Smooth muscle cell (in vitro differentiated cells): ENCODE data around the gene PTBP3. TPM values are rescaled to one million over a fixed set of nuclear protein-coding genes. Genes with fewer than 3 reads are reported as not detected.

Experiments used
- DNase-seq: peaks from one replicate; lab custom pipeline; 2025; ENCODE audit not compliant: unreplicated experiment; lab: John Stamatoyannopoulos, UW
- H2AFZ ChIP-seq: fragments of 200-600 bp; sonication (generic); 2 replicates; pipeline ENCODE4 v1.6.0; 2016; ENCODE audit warnings: antibody characterized with exemption, low read depth, mild to moderate bottlenecking
- H3F3A ChIP-seq: fragments of 200-600 bp; sonication (generic); 2 replicates; pipeline ENCODE4 v1.6.0; 2017; ENCODE audit warnings: antibody characterized with exemption, low read depth
- H3K27ac ChIP-seq: fragments of 200-600 bp; sonication (generic); 2 replicates; pipeline ENCODE4 v1.5.1; 2016; ENCODE audit warnings: low read depth, mild to moderate bottlenecking
- H3K27me3 ChIP-seq: fragments of 200-600 bp; sonication (generic); 2 replicates; pipeline ENCODE4 v1.6.1; 2016; ENCODE audit warnings: low read depth, mild to moderate bottlenecking
- H3K36me3 ChIP-seq: fragments of 200-600 bp; sonication (generic); 2 replicates; pipeline ENCODE4 v1.5.1; 2016; ENCODE audit warnings: low read depth
- H3K4me1 ChIP-seq: fragments of 200-600 bp; sonication (generic); 2 replicates; pipeline ENCODE4 v1.5.1; 2016; ENCODE audit warnings: low read depth
- H3K4me2 ChIP-seq: fragments of 200-600 bp; sonication (generic); 2 replicates; pipeline ENCODE4 v1.6.0; 2016; ENCODE audit warnings: mild to moderate bottlenecking
- H3K4me3 ChIP-seq: fragments of 200-600 bp; sonication (generic); 2 replicates; pipeline ENCODE4 v1.5.1; 2016; ENCODE audit warnings: mild to moderate bottlenecking
- H3K79me2 ChIP-seq: fragments of 200-600 bp; sonication (generic); 2 replicates; pipeline ENCODE4 v1.6.0; 2016; ENCODE audit warnings: low read depth, mild to moderate bottlenecking
- H3K9ac ChIP-seq: fragments of 200-600 bp; sonication (generic); 2 replicates; pipeline ENCODE4 v1.6.0; 2016; ENCODE audit warnings: low read depth
- H3K9me3 ChIP-seq: fragments of 200-600 bp; sonication (generic); replicated peaks from 2 replicates; pipeline ENCODE4 v1.5.1; 2016; ENCODE audit warnings: low read depth
- H4K20me1 ChIP-seq: fragments of 200-600 bp; sonication (generic); 2 replicates; pipeline ENCODE4 v1.6.0; 2016; ENCODE audit warnings: low read depth
- WGBS: methylation state at CpG from one replicate; pipeline ENCODE4 v1.1.7; 2016; ENCODE audit warnings: low lambda C conversion rate; 5-methylcytosine and 5-hydroxymethylcytosine counted together
- polyA plus RNA-seq: library from polyadenylated mRNA; unstranded; fragments of >200 nt; fragmentation: Nextera tagmentation; extraction: Ambion mirVana; gene quantifications from 2 replicates; pipeline ENCODE4 v1.2.1, GENCODE V29; 2016
- total RNA-seq: library from RNA; depleted of rRNA; stranded (reverse); fragments of >200 nt; gene quantifications from 2 replicates; pipeline ENCODE4 v1.2.3, GENCODE V29; 2014
- TF ChIP-seq, protein P1 (sequence below): fragments of 200-600 bp; sonication (generic); IDR thresholded peaks from 2 replicates; pipeline ENCODE4 v1.5.1; 2017; ENCODE audit warnings: borderline replicate concordance, mild to moderate bottlenecking, antibody characterized with exemption; ENCODE audit not compliant: insufficient read depth, poor library complexity, severe bottlenecking

The PTBP3 gene
- total and polyA plus RNA-seq, 2 experiments from 2014 or later: 9.5 to 51.5 TPM

DNA sequence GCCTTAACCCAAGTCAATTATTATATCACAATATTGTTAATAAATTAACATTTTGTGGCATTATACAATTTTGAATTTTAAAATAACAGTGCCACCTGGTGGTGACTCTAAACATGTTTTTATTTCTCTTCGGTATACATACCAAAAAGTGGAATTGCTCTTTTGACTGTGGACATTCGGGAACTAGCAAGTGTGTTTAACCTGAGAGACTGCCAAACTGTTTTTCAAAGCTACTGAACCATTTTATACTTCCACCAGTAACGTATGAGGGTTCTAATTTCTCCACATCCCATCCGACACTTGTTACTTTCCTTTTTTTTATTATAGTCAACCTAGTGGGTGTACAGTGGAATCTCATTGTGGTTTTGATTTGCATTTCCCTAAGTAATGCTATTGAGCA is 28.2 kb upstream of the PTBP3 start:
- H3F3A ChIP-seq: no peaks in the 10 kb centered on the region
- H3K27ac ChIP-seq: no peak overlapping the region
- H3K4me2 ChIP-seq: no peak overlapping the region
- TF ChIP-seq, protein P1, sequence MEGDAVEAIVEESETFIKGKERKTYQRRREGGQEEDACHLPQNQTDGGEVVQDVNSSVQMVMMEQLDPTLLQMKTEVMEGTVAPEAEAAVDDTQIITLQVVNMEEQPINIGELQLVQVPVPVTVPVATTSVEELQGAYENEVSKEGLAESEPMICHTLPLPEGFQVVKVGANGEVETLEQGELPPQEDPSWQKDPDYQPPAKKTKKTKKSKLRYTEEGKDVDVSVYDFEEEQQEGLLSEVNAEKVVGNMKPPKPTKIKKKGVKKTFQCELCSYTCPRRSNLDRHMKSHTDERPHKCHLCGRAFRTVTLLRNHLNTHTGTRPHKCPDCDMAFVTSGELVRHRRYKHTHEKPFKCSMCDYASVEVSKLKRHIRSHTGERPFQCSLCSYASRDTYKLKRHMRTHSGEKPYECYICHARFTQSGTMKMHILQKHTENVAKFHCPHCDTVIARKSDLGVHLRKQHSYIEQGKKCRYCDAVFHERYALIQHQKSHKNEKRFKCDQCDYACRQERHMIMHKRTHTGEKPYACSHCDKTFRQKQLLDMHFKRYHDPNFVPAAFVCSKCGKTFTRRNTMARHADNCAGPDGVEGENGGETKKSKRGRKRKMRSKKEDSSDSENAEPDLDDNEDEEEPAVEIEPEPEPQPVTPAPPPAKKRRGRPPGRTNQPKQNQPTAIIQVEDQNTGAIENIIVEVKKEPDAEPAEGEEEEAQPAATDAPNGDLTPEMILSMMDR: peak; percentile 62
- H3K36me3 ChIP-seq: no peaks in the 10 kb centered on the region
- no peak for DNase-seq
- H3K4me1 ChIP-seq: no peaks in the 10 kb centered on the region
- H3K9ac ChIP-seq: no peak overlapping the region
- H4K20me1 ChIP-seq: no peaks in the 10 kb centered on the region
- H3K4me3 ChIP-seq: no peak overlapping the region
- H3K9me3 ChIP-seq: no peaks in the 10 kb centered on the region
- H3K27me3 ChIP-seq: no peaks in the 10 kb centered on the region
- no peak overlapping the region for H2AFZ ChIP-seq
- H3K79me2 ChIP-seq: no peaks in the 10 kb centered on the region
- 35% methylated on average over 4 of the region's 4 CpGs for WGBS

DNA sequence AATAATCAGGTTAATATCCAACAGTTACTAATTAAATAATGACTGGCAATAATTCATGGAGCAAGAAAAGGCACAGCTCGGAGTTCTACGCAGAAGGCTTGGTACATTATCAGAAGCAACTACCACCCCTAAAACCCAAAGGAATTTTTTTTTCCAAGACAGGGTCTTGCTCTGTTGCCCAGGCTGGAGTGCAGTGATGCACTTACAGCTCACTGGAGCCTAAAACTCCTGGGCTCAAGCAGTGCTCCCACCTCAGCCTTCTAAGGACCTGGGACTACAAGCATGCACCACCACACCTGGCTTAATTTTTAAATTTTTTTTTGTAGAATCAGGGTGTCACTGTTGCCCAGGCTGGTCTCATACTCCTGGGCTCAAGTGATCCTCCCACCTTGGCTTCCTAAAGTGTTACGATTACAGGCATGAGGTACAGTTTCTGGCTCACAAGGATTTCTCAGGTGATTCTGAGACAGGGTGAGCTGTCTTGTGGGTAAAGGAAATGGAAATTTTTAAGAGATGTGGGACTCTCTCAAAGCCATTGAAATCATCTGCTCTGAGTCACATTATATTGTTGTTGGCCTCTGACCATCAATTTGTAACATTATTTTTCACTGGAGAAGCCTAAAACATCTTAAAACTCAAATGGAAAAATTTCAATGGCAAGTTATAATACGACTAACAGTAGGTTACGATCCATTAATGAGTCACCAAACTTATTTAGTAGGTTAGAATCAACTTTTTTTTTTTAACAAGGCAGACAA is 26.8 kb upstream of the PTBP3 start:
- Histone ChIP-seq H3K9ac (no peak overlapping the region), H3K4me1 (no peaks in the 10 kb centered on the region), H3K36me3 (no peaks in the 10 kb centered on the region), H3K27ac (no peak overlapping the region), H3F3A (no peaks in the 10 kb centered on the region), H3K79me2 (no peaks in the 10 kb centered on the region), H3K4me3 (no peak overlapping the region), H4K20me1 (no peaks in the 10 kb centered on the region), H3K4me2 (no peak overlapping the region), H3K9me3 (no peaks in the 10 kb centered on the region), H3K27me3 (no peaks in the 10 kb centered on the region), H2AFZ (no peak overlapping the region)
- no peak for DNase-seq
- TF ChIP-seq, protein P1: no peak
- WGBS: 88% methylated on average over 5 of the region's 5 CpGs

GRCh38 chr9:112355427-112355897 is 22.0 kb upstream of the PTBP3 start:
- Histone ChIP-seq H3K9ac (no peak overlapping the region), H3K27me3 (no peaks in the 10 kb centered on the region), H3K4me3 (no peak overlapping the region), H3K4me2 (no peak overlapping the region), H3F3A (no peaks in the 10 kb centered on the region), H3K36me3 (no peaks in the 10 kb centered on the region), H3K27ac (no peak overlapping the region), H3K9me3 (no peaks in the 10 kb centered on the region), H4K20me1 (no peaks in the 10 kb centered on the region), H3K79me2 (no peaks in the 10 kb centered on the region), H3K4me1 (no peaks in the 10 kb centered on the region), H2AFZ (no peak overlapping the region)
- no peak for DNase-seq
- 95% methylated on average over 7 of the region's 8 CpGs for WGBS
- TF ChIP-seq, protein P1: no peak

GRCh38 chr9:112354081-112354743 is 20.8 kb upstream of the PTBP3 start:
- Histone ChIP-seq H3K4me2 (no peak overlapping the region), H3K79me2 (no peaks in the 10 kb centered on the region), H3K4me3 (no peak overlapping the region), H3K9ac (no peak overlapping the region), H3K9me3 (no peaks in the 10 kb centered on the region), H3K36me3 (no peaks in the 10 kb centered on the region), H3F3A (no peaks in the 10 kb centered on the region), H3K27me3 (no peaks in the 10 kb centered on the region), H3K27ac (no peak overlapping the region), H4K20me1 (no peaks in the 10 kb centered on the region), H2AFZ (no peak overlapping the region), H3K4me1 (no peaks in the 10 kb centered on the region)
- 84% methylated on average over 1 of the region's 1 CpG for WGBS
- TF ChIP-seq, protein P1: no peak
- no peak for DNase-seq
